CD4-positive, alpha-beta memory T cell (primary cell): Measurements from ENCODE around the gene EXOC5. TPM values are rescaled to one million over a fixed set of nuclear protein-coding genes. Genes with fewer than 3 reads are reported as not detected.
"Not testable (repeated sequence)": the region's sequence is repeated elsewhere in the genome, so short reads cannot be mapped to it uniquely, and the experiment has no call there.

Source experiments
- CTCF ChIA-PET: fragments of 350-600 bp; sonication (Branson Sonifier 250); formaldehyde crosslinking; loops from one replicate; lab custom pipeline; 2021; ENCODE audit warnings: inconsistent platforms; ENCODE audit not compliant: partially characterized antibody; lab: Charles Lee
- POLR2A ChIA-PET: fragments of 350-600 bp; sonication (Branson Sonifier 250); formaldehyde crosslinking; loops from one replicate; lab custom pipeline; 2021; ENCODE audit not compliant: partially characterized antibody; lab: Charles Lee
- DNase-seq, 5 donors: peaks; one replicate each; pipeline versions ENCODE4 v3.0.0 to v3.0.0-alpha.2; 2020 to 2022; ENCODE audit warnings: mixed read lengths in 1 of 5
- H3K27ac ChIP-seq: one replicate; pipeline ENCODE4 v1.7.0; 2013; ENCODE audit warnings: low read depth, low read length
- H3K27me3 ChIP-seq: 2 replicates; pipeline ENCODE4 v1.7.0; 2013; ENCODE audit warnings: mild to moderate bottlenecking, low read length, moderate library complexity; ENCODE audit not compliant: insufficient read depth
- H3K36me3 ChIP-seq: 2 replicates; pipeline ENCODE4 v1.7.0; 2013; ENCODE audit warnings: mild to moderate bottlenecking, low read length, moderate library complexity; ENCODE audit not compliant: insufficient read depth
- H3K4me1 ChIP-seq: 2 replicates; pipeline ENCODE4 v1.7.0; 2013; ENCODE audit warnings: mild to moderate bottlenecking, low read length, moderate library complexity; ENCODE audit not compliant: insufficient read depth
- H3K4me3 ChIP-seq, 2 donors: one replicate each; pipeline ENCODE4 v1.7.0; 2013; ENCODE audit warnings: low read length in 2 of 2, mild to moderate bottlenecking in 1 of 2
- H3K9me3 ChIP-seq, 2 donors: one replicate each; pipeline ENCODE4 v1.7.0; 2013; ENCODE audit warnings: low read length in 2 of 2, control low read depth in 1 of 2; ENCODE audit not compliant: control insufficient read depth in 1 of 2
- H3K27ac Mint-ChIP-seq, 7 donors: one replicate each; pipeline ENCODE4 v1.8.0; 2020 to 2021; ENCODE audit warnings: mixed read lengths in 7 of 7, mild to moderate bottlenecking in 6 of 7, inconsistent platforms in 3 of 7, moderate library complexity in 3 of 7
- H3K27me3 Mint-ChIP-seq, 2 donors: one replicate each; pipeline ENCODE4 v1.8.0; 2020 to 2021; ENCODE audit warnings: mixed read lengths in 2 of 2
- H3K36me3 Mint-ChIP-seq, 2 donors: one replicate each; pipeline ENCODE4 v1.8.0; 2020 to 2021; ENCODE audit warnings: mixed read lengths in 2 of 2, inconsistent platforms in 1 of 2, mild to moderate bottlenecking in 1 of 2
- H3K4me1 Mint-ChIP-seq, 4 donors: one replicate each; pipeline ENCODE4 v1.8.0; 2020 to 2021; ENCODE audit warnings: mixed read lengths in 4 of 4, mild to moderate bottlenecking in 1 of 4
- H3K4me3 Mint-ChIP-seq, 8 donors: one replicate each; pipeline ENCODE4 v1.8.0; 2020 to 2021; ENCODE audit warnings: mixed read lengths in 8 of 8, mild to moderate bottlenecking in 7 of 8, moderate library complexity in 6 of 8, inconsistent platforms in 3 of 8
- H3K9me3 Mint-ChIP-seq, 8 donors: one replicate each; pipeline ENCODE4 v1.8.0; 2020 to 2021; ENCODE audit warnings: mixed read lengths in 8 of 8, mild to moderate bottlenecking in 5 of 8, inconsistent platforms in 3 of 8, moderate library complexity in 1 of 8
- intact Hi-C: fragments of 100-400 bp; cut with micrococcal nuclease; formaldehyde crosslinking; loops from one replicate; pipeline ENCODE4 v1.15.1; 2023
- polyA plus RNA-seq, 2 donors: library from polyadenylated mRNA; unstranded; fragments of 300-500 nt; fragmentation: Illumina TruSeq; gene quantifications; one replicate each; pipeline ENCODE4 v1.2.3, GENCODE V29; 2021
- total RNA-seq, 2 experiments: library from RNA; stranded (reverse); gene quantifications; one replicate each; pipeline ENCODE4 v1.2.3, GENCODE V29; 2021

The EXOC5 gene
- total and polyA plus RNA-seq, 4 experiments from 2014 or later = 48.3 to 66.3 (median 50.6) TPM

DNA sequence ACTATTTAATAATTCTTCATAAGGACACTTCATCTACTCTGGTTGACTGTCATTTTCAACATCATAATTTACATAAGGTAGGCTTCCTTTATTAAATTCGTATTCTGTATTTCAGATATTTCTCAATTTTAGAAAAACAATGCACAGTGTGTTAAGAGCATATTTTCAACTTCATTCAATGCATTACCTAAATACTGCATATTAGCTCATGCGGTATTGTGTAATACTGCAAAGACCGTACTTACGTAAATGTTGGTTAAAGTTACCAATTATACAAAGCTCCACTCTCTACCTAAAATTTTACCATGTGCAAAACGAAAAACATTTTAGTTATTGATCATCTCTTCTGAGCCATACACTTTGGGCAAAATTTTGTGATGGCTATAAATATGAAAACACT lies 62.8 kb downstream of the EXOC5 start:
- Histone ChIP-seq H3K9me3 (no peaks in the 10 kb centered on the region), H3K36me3 (peaks cover 5% of the 10 kb centered on the region), H3K4me3 (no peak overlapping the region), H3K4me1 (no peaks in the 10 kb centered on the region), H3K27ac (no peak overlapping the region), H3K27me3 (no peaks in the 10 kb centered on the region)
- intact Hi-C loops = loop anchor here (2.0 to 10.0 kb wide), 3 partner anchors 89 to 715 kb away; no protein-coding TSS in a partner anchor
- no peaks in the 10 kb centered on the region for H3K4me1 Mint-ChIP-seq
- POLR2A ChIA-PET = no interaction called here
- peaks cover 22 to 25% of the 10 kb centered on the region in 2 donors for H3K36me3 Mint-ChIP-seq
- H3K27ac Mint-ChIP-seq = no peak overlapping the region
- no peak overlapping the region for H3K4me3 Mint-ChIP-seq
- no peaks in the 10 kb centered on the region for H3K27me3 Mint-ChIP-seq
- CTCF ChIA-PET = no interaction called here
- no peak for DNase-seq
- no peaks in the 10 kb centered on the region for H3K9me3 Mint-ChIP-seq

DNA sequence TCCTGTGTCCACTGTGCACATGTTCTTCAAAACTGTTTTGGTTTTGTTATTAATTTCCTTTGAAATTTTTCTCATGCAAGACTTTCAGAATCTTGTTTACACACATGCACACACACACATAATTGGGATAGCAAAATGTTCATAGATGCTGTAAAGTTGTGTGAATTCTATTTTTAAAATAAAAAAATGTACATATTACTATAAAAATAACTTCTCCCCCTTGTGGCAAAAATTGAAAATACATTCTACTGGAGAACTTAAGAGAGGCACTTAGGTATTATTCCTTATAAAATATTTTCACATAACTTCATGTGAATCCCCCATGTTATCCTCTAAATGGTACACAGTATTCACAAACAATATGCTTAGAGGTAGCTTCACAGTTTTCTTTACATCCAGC lies 66.0 kb downstream of the EXOC5 start:
- H3K9me3 Mint-ChIP-seq, H3K9me3 ChIP-seq, CTCF ChIA-PET, H3K36me3 Mint-ChIP-seq, H3K36me3 ChIP-seq, H3K4me1 Mint-ChIP-seq, H3K27me3 Mint-ChIP-seq, H3K27me3 ChIP-seq, H3K4me3 ChIP-seq, H3K4me1 ChIP-seq, H3K27ac Mint-ChIP-seq, H3K27ac ChIP-seq, H3K4me3 Mint-ChIP-seq, POLR2A ChIA-PET: not testable (repeated sequence)
- DNase-seq = peak in 2 of 5 donors; percentile 2 to 13
- intact Hi-C loops = loop anchor here (10.0 kb wide), 2 partner anchors 92 to 648 kb away; no protein-coding TSS in a partner anchor

DNA sequence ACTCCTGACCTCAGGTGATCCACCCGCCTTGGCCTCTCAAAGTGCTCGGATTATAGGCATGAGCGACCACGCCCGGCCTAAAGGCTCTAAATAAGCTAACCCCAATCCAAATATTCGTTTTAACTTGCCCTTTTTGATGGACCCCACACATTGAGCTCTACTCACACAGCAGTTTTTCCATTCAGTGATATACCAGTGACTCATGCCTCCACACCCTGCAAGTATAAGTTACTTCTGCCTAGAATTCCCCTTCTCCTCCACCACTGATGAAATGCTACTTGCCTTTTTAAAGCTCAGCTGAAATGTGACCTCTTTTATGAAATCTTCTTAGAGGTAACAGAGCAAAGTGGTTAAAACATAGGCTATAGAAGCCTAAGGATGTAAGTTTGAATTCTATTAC lies 68.8 kb downstream of the EXOC5 start:
- Histone ChIP-seq H3K36me3 (no peaks in the 10 kb centered on the region), H3K27ac (no peak overlapping the region), H3K27me3 (no peaks in the 10 kb centered on the region), H3K4me1 (no peaks in the 10 kb centered on the region), H3K4me3 (no peak overlapping the region), H3K9me3 (no peaks in the 10 kb centered on the region)
- intact Hi-C loops = loop anchor here (10.0 kb wide), 2 partner anchors 95 to 645 kb away; no protein-coding TSS in a partner anchor
- DNase-seq = no peak
- CTCF ChIA-PET = interaction anchor here (2.4 kb wide), 1 partner anchor 709 kb away, joined by 8 read pairs; no protein-coding TSS in a partner anchor
- H3K27ac Mint-ChIP-seq = no peak overlapping the region
- peaks cover 0 to 6% of the 10 kb centered on the region in 2 donors for H3K27me3 Mint-ChIP-seq
- peaks cover 0 to 5% (median 0%) of the 10 kb centered on the region in 8 donors for H3K9me3 Mint-ChIP-seq
- H3K4me3 Mint-ChIP-seq = no peak overlapping the region
- no peaks in the 10 kb centered on the region for H3K4me1 Mint-ChIP-seq
- no peaks in the 10 kb centered on the region for H3K36me3 Mint-ChIP-seq
- POLR2A ChIA-PET = no interaction called here

DNA sequence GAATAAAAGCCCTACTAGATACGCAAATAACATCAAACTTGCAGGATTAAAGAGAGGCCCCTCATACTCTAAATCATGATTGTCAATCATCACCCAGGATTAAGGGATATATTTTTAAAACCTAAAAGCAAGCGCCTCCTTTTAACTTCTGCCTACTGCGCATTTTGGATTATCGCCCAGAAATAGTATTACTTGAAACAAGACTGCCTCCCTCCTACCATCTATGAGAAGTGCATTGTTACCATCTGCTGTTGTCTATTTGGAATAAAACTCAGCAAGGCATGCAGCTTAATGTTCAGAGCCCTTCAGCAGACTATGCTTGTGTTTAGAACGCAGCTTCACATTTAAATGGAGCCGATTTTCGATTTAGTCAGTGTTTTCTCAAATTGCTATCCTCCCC lies 79.6 kb downstream of the EXOC5 start:
- H3K4me3 Mint-ChIP-seq = no peak overlapping the region
- intact Hi-C loops = no loop called here
- H3K27ac ChIP-seq = no peak overlapping the region
- CTCF ChIA-PET = no interaction called here
- no peak for DNase-seq
- H3K4me3 ChIP-seq = no peak overlapping the region
- H3K4me1 Mint-ChIP-seq = no peaks in the 10 kb centered on the region
- H3K27me3 ChIP-seq = no peaks in the 10 kb centered on the region
- H3K27ac Mint-ChIP-seq = no peak overlapping the region
- no peaks in the 10 kb centered on the region for H3K9me3 ChIP-seq
- H3K36me3 Mint-ChIP-seq = no peaks in the 10 kb centered on the region
- H3K9me3 Mint-ChIP-seq = peaks cover 0 to 3% (median 0%) of the 10 kb centered on the region in 8 donors
- POLR2A ChIA-PET = no interaction called here
- H3K27me3 Mint-ChIP-seq = peaks cover 16 to 30% of the 10 kb centered on the region in 2 donors
- H3K4me1 ChIP-seq = no peaks in the 10 kb centered on the region
- H3K36me3 ChIP-seq = no peaks in the 10 kb centered on the region

DNA sequence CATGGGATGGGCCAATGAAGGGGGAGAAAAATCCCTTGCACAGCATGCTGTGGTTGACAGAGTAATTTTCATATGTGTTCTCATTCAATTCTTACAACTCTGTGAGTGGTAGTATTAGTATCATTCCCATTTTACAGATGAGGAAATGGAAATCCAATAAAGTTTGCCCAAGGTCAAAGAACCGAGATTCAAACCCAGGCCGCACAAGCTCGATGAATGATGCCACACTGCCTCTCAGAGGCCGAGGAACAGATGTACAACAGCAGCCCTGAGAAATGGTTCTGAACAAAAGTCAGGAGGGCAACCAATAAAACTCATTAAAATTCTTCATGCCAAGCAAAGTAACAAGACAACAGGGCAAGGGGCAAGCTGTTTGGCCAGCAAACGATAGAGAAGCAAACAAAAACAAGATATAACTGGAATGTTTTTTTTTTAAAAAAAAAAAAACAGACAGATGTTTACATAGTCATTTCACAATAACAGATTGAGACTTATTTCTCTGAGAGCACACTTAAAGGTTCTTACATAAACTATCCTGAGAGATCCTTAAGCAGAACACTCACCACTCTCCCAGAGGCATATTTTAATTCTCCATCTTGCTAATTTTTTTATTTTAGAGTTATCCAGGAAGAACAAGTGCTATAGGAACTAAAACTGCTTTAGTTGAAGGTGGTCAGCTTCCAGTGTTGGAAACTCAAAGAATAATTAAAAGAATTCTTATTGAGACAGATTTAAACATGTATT lies 85.8 kb downstream of the EXOC5 start:
- H3K27me3 ChIP-seq = no peaks in the 10 kb centered on the region
- no peak overlapping the region for H3K4me3 Mint-ChIP-seq
- no peak overlapping the region for H3K4me3 ChIP-seq
- H3K27me3 Mint-ChIP-seq = peaks cover 6 to 21% of the 10 kb centered on the region in 2 donors
- ChIA-PET CTCF (no interaction called here), POLR2A (no interaction called here)
- H3K9me3 ChIP-seq = no peaks in the 10 kb centered on the region
- no peaks in the 10 kb centered on the region for H3K9me3 Mint-ChIP-seq
- H3K4me1 ChIP-seq = no peaks in the 10 kb centered on the region
- no peaks in the 10 kb centered on the region for H3K36me3 ChIP-seq
- H3K27ac Mint-ChIP-seq = no peak overlapping the region
- H3K27ac ChIP-seq = no peak overlapping the region
- no peaks in the 10 kb centered on the region for H3K4me1 Mint-ChIP-seq
- intact Hi-C loops = no loop called here
- DNase-seq = no peak
- H3K36me3 Mint-ChIP-seq = no peaks in the 10 kb centered on the region

DNA sequence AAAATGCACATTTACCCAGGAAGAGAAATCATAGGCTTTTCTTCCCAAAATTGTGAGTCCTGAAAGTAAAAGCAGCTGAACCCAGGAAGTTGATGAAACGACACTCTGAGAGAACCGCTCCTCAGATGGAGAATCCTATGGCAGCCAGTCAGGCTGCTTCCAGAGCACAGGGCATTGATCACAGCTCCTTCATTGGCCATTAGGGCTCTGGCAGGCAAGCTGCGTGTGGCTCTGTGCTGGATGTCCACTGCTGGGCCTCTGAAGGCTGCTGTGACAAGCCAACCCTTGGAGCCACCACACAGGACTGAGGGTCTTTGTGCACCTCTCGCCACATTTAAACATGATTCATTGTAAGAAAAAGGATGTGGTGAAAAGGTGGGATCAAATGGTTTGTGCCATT lies 89.4 kb downstream of the EXOC5 start:
- no peaks in the 10 kb centered on the region for H3K36me3 Mint-ChIP-seq
- H3K4me3 Mint-ChIP-seq = no peak overlapping the region
- POLR2A ChIA-PET = no interaction called here
- Histone ChIP-seq H3K27me3 (no peaks in the 10 kb centered on the region), H3K4me3 (no peak overlapping the region), H3K9me3 (no peaks in the 10 kb centered on the region), H3K4me1 (no peaks in the 10 kb centered on the region), H3K27ac (no peak overlapping the region), H3K36me3 (no peaks in the 10 kb centered on the region)
- H3K27me3 Mint-ChIP-seq = peaks cover 4 to 10% of the 10 kb centered on the region in 2 donors
- CTCF ChIA-PET = no interaction called here
- intact Hi-C loops = no loop called here
- H3K27ac Mint-ChIP-seq = no peak overlapping the region
- DNase-seq = no peak
- no peaks in the 10 kb centered on the region for H3K9me3 Mint-ChIP-seq
- no peaks in the 10 kb centered on the region for H3K4me1 Mint-ChIP-seq

DNA sequence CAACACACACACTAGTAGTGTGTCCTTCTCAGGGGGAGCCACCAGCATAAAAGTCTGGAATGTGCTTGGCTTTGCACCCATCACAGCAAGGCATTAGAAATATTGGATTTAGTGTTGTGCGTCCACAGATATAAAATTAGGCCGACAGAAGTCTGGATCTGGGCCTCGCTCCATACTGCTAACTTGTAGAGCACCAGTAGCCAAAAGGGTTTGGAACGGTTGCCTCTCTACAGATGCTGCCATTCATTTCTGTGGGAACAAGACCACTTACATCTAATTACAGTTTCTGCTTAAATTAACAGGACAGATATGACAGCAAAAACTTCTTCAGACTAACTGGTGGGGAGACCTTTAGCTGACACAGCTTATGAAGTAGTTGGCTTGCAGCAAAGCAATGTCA lies 94.2 kb downstream of the EXOC5 start:
- H3K4me3 ChIP-seq = no peak overlapping the region
- Mint-ChIP-seq H3K27ac (no peak overlapping the region), H3K4me3 (no peak overlapping the region), H3K9me3 (no peaks in the 10 kb centered on the region), H3K27me3 (peaks cover 8 to 10% of the 10 kb centered on the region in 2 donors), H3K4me1 (no peaks in the 10 kb centered on the region), H3K36me3 (no peaks in the 10 kb centered on the region)
- H3K9me3 ChIP-seq = no peaks in the 10 kb centered on the region
- no peaks in the 10 kb centered on the region for H3K4me1 ChIP-seq
- no peak overlapping the region for H3K27ac ChIP-seq
- POLR2A ChIA-PET = no interaction called here
- H3K27me3 ChIP-seq = no peaks in the 10 kb centered on the region
- CTCF ChIA-PET = no interaction called here
- no peak for DNase-seq
- no peaks in the 10 kb centered on the region for H3K36me3 ChIP-seq
- intact Hi-C loops = no loop called here
